H4 (cell line): Measurements from ENCODE around the gene CCSER2. TPM values are rescaled to one million over a fixed set of nuclear protein-coding genes. Genes with fewer than 3 reads are reported as not detected.

Experiments used
- DNase-seq: peaks from one replicate; pipeline ENCODE4 v3.0.0-alpha.2; 2015; ENCODE audit warnings: low spot score
- total RNA-seq: library from RNA; depleted of rRNA; stranded (reverse); fragments of >200 nt; shearing (Covaris generic); gene quantifications from 2 replicates; pipeline ENCODE4 v1.2.3, GENCODE V29; 2014; rRNA removed

CCSER2 gene
- total RNA-seq, 1 experiment from 2014 or later = 16.1 TPM

GRCh38 chr10:84543948-84544347 lies 215.6 kb downstream of the CCSER2 start:
- DNase-seq = no peak

GRCh38 chr10:84545651-84546050 lies 217.3 kb downstream of the CCSER2 start:
- no peak for DNase-seq

GRCh38 chr10:84546609-84547008 lies 218.2 kb downstream of the CCSER2 start:
- no peak for DNase-seq

- no peak for DNase-seq
Measured at GRCh38 chr10:84547616-84548015, 219.2 kb downstream of the CCSER2 start.

GRCh38 chr10:84548869-84549268 lies 220.5 kb downstream of the CCSER2 start:
- no peak for DNase-seq

- no peak for DNase-seq
Measured at GRCh38 chr10:84549368-84550165, 221.2 kb downstream of the CCSER2 start.

- no peak for DNase-seq
Measured at GRCh38 chr10:84550756-84551436, 222.5 kb downstream of the CCSER2 start.

- DNase-seq = no peak
Measured at GRCh38 chr10:84551437-84552120, 223.2 kb downstream of the CCSER2 start.

GRCh38 chr10:84552478-84552877 lies 224.1 kb downstream of the CCSER2 start:
- DNase-seq = no peak

GRCh38 chr10:84562592-84562991 lies 234.2 kb downstream of the CCSER2 start:
- DNase-seq = no peak

GRCh38 chr10:84563355-84563754 lies 235.0 kb downstream of the CCSER2 start:
- DNase-seq = no peak

- DNase-seq = no peak
Measured at GRCh38 chr10:84563868-84564267, 235.5 kb downstream of the CCSER2 start.

- DNase-seq = no peak
Measured at GRCh38 chr10:84565881-84566582, 237.6 kb downstream of the CCSER2 start.

GRCh38 chr10:84567133-84567532 lies 238.7 kb downstream of the CCSER2 start:
- no peak for DNase-seq

Other genes starting within 250 kb of the CCSER2 start
- 260 TPM in 2 replicates for gene GHITM, start 189.1 kb upstream of the CCSER2 start, total RNA-seq
- gene GPR15LG, start 154.8 kb upstream of the CCSER2 start, total RNA-seq = not detected in 2 replicates
- 0.29 and 0.37 TPM in 2 replicates for gene CDHR1, start 134.1 kb upstream of the CCSER2 start, total RNA-seq
- not detected in 2 replicates for gene LRIT2, start 103.0 kb upstream of the CCSER2 start, total RNA-seq
- not detected in 2 replicates for gene LRIT1, start 87.0 kb upstream of the CCSER2 start, total RNA-seq
- gene RGR, start 83.5 kb upstream of the CCSER2 start, total RNA-seq = not detected in 2 replicates